ENCODE results near the gene LGR4. TPM values are rescaled to one million over a fixed set of nuclear protein-coding genes. Genes with fewer than 3 reads are reported as not detected.

LGR4 gene
- total RNA-seq, 4 donors from 2014 or later: 5.5 to 37.6 (median 11.8) TPM

DNA sequence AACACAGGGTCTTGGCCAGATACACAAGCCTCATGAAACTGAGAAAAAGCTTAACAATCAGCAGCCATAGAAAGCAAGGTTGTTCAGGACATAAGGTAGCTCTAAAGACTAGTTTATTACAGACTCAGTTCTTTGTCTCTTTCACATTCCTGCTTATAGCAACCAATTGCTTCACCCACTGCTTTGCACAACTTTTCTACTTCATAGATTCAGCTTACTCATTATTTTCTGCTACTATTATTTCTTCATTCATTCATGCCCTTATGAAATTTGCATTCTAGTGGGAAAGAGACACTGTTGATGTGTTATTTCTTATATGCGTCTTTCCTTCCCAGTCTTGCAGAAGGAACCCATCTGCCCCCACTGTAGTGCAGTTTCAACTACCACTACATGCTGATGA, 114.3 kb downstream of the LGR4 start:
- Histone ChIP-seq H3K4me1 (peaks cover 5 to 7% of the 10 kb centered on the region in 2 donors), H3K4me3 (no peak overlapping the region), H3K27me3 (no peaks in the 10 kb centered on the region), H3K9me3 (no peaks in the 10 kb centered on the region), H3K36me3 (no peaks in the 10 kb centered on the region), H3K27ac (no peak overlapping the region)
- in situ Hi-C loops (cut with MboI; ENCODE audit: low sequenced_read_pairs in 4 of 4) (loop anchor here in 1 of 4 donors (25.0 kb wide), 1 partner anchor 129 kb away; no protein-coding TSS in a partner anchor), intact Hi-C loops (cut with DNase I; ENCODE audit: low total_unique reads) (no loop called here)
- TF ChIP-seq, protein P1, sequence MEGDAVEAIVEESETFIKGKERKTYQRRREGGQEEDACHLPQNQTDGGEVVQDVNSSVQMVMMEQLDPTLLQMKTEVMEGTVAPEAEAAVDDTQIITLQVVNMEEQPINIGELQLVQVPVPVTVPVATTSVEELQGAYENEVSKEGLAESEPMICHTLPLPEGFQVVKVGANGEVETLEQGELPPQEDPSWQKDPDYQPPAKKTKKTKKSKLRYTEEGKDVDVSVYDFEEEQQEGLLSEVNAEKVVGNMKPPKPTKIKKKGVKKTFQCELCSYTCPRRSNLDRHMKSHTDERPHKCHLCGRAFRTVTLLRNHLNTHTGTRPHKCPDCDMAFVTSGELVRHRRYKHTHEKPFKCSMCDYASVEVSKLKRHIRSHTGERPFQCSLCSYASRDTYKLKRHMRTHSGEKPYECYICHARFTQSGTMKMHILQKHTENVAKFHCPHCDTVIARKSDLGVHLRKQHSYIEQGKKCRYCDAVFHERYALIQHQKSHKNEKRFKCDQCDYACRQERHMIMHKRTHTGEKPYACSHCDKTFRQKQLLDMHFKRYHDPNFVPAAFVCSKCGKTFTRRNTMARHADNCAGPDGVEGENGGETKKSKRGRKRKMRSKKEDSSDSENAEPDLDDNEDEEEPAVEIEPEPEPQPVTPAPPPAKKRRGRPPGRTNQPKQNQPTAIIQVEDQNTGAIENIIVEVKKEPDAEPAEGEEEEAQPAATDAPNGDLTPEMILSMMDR (IDR thresholded peaks at IDR 0.05 in 4 of 5, conservative IDR thresholded peaks at IDR 0.05 in 1 of 5): no peak
- TF ChIP-seq POLR2A (IDR thresholded peaks at IDR 0.05): no peak
- DNase-seq (no peak), ATAC-seq (no peak)

DNA sequence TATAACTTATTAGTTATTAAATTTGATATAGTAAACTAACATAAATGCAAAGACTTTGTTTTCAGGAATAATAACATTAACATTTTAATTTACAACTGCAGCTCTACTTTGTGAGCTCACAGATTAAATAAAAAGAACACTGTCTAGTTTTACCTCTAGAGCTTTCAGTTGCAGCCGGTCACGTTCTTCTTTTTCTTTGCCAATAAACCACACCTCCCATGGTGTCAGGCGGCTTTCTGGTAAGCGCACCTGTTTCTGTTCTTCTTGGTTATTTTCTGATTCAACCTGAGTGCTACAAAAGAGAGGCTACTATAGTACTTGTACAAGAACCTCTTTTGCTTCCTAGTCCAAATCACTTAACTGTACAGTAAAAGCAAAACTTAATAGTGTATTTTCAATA, 115.3 kb downstream of the LGR4 start:
- ATAC-seq: peak; percentile 94
- Histone ChIP-seq H3K36me3 (no peaks in the 10 kb centered on the region), H3K4me1 (peaks cover under 1 to 2% of the 10 kb centered on the region in 2 donors), H3K27ac (peak overlapping the region in 1 of 4 donors; percentile 41), H3K4me3 (no peak overlapping the region), H3K9me3 (no peaks in the 10 kb centered on the region), H3K27me3 (no peaks in the 10 kb centered on the region)
- intact Hi-C loops (cut with DNase I; ENCODE audit: low total_unique reads) (no loop called here), in situ Hi-C loops (cut with MboI; ENCODE audit: low sequenced_read_pairs in 4 of 4) (loop anchor here in 1 of 4 donors (25.0 kb wide), 1 partner anchor 130 kb away; no protein-coding TSS in a partner anchor)
- peak; percentile 45 to 59 for DNase-seq
- no peak for TF ChIP-seq POLR2A (IDR thresholded peaks at IDR 0.05)
- TF ChIP-seq, protein P1 (IDR thresholded peaks at IDR 0.05 in 4 of 5, conservative IDR thresholded peaks at IDR 0.05 in 1 of 5): no peak

DNA sequence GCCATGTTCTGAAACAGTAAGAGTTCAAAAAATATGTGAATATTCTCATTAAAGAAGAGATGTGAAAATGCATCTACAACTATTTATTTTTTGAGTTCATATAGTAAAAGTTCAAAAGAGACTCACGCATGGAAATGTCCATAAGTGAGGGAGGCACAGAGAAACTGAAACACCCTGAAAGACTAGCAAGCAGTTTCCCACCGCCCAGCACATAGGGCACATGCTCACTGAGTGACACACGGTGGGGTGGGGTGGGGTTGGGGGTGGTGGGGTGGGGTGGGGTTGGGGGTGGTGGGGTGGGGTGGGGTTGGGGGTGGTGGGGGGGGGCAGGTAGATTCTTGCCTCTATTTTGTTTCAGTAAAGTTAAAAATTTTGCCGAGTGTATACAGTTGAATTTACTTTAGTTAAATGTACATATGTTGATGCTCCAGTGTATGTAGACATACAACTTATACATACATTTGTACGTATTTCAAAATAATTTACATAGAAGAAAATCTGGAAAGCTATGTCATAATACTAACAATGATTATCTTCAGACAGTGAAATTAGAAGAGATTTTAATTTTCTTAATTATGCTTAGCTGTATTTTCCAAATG, 115.9 kb downstream of the LGR4 start:
- no peak overlapping the region for H3K4me3 ChIP-seq
- H3K36me3 ChIP-seq: no peaks in the 10 kb centered on the region
- no peaks in the 10 kb centered on the region for H3K9me3 ChIP-seq
- TF ChIP-seq, protein P1 (IDR thresholded peaks at IDR 0.05 in 4 of 5, conservative IDR thresholded peaks at IDR 0.05 in 1 of 5): no peak
- TF ChIP-seq POLR2A (IDR thresholded peaks at IDR 0.05): no peak
- no peaks in the 10 kb centered on the region for H3K4me1 ChIP-seq
- in situ Hi-C loops (cut with MboI; ENCODE audit: low sequenced_read_pairs in 4 of 4) (loop anchor here in 1 of 4 donors (25.0 kb wide), 1 partner anchor 131 kb away; no protein-coding TSS in a partner anchor), intact Hi-C loops (cut with DNase I; ENCODE audit: low total_unique reads) (no loop called here)
- DNase-seq: no peak
- H3K27me3 ChIP-seq: no peaks in the 10 kb centered on the region
- ATAC-seq: no peak
- peak overlapping the region in 1 of 4 donors; percentile 41 for H3K27ac ChIP-seq

DNA sequence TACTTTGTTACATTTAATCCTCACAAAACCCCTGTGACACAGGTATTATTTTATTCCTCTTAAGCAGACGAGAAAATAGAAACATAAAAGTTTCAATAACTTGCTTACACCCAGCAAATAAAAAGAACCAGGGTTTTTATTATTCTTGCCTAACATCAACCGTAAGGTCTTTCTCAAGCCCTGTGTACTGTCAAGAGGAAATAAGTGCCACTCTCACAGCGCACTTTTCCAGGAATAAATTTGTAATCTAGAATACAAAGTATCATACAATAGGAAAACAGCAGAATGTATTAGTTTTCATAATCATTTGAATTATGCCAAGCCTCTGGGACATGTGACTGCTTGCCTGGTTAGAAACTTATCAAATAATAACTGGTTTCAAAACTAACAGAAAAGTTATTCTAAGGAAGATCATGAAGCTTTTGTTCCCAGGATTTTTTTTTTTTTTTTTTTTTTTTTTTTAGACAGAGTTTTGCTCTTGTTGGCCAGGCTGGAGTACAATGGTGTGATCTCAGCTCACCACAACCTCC, 117.0 kb downstream of the LGR4 start:
- DNase-seq (no peak), ATAC-seq (no peak)
- H3K4me3 ChIP-seq: no peak overlapping the region
- intact Hi-C loops (cut with DNase I; ENCODE audit: low total_unique reads): no loop called here
- in situ Hi-C loops (cut with MboI; ENCODE audit: low sequenced_read_pairs in 4 of 4): loop anchor here in 1 of 4 donors (25.0 kb wide), 1 partner anchor 132 kb away; no protein-coding TSS in a partner anchor
- H3K27ac ChIP-seq: no peak overlapping the region
- no peaks in the 10 kb centered on the region for H3K36me3 ChIP-seq
- H3K4me1 ChIP-seq: no peaks in the 10 kb centered on the region
- no peaks in the 10 kb centered on the region for H3K27me3 ChIP-seq
- H3K9me3 ChIP-seq: no peaks in the 10 kb centered on the region
- TF ChIP-seq, protein P1 (IDR thresholded peaks at IDR 0.05 in 4 of 5, conservative IDR thresholded peaks at IDR 0.05 in 1 of 5): no peak
- TF ChIP-seq POLR2A (IDR thresholded peaks at IDR 0.05): no peak
